Amniotic stem cell (primary cell): ENCODE results near the gene KIAA1755.
"Not testable (repeated sequence)": the region's sequence is repeated elsewhere in the genome, so short reads cannot be mapped to it uniquely, and the experiment has no call there.

Experiments used
- DNase-seq: peaks from one replicate; lab custom pipeline; 2025; lab: John Stamatoyannopoulos, UW

Gene KIAA1755

DNA sequence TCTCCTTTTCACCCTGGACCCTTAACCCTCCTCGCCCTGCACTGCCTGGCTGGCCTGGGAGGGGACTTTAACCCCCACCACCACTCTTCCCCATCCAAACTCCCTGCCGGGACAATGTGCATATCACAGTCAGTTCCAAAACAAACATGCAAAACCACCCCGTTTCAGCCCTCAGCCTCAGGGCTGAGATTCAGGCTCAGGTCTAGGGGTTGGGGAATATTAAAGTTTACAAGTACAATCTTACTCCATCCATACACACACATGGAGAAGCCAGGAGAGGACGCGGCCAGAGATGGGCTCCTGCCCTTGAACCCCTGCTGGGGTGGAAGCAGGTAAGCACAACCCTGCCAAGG is 534 bp downstream of the KIAA1755 start:
- no peak for DNase-seq

DNA sequence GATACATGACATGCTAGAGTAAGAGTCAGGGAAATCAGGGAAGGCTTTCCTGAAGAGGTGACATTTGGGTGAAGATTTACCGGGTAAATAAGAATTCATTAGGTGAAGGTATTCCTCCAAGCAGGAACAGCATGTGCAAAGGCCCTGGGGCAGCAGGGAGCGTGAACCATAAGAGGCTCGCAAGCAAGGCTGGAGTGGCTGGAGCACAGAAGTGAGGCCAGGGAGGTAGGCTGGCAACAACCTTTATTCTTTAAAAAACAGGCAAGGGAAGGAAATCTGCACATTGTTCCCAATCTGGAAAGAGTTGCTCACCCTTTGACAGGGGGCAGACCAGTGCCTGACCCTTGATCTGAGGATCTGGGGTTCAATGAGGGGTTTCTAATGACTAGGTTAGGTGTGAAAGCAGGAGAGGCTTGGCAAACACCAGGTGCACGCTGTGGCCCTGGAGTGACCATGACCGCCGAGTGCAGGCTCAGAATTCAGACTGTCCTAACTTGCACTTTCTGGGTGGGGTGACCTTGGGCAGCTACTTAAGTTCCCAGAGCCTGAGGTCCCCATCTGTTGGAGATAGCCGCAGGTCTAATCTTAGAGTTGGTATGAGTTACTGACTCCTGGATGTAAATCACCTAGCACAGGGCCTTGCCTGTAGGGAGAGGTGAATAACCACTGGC is 1.9 kb downstream of the KIAA1755 start:
- no peak for DNase-seq

DNA sequence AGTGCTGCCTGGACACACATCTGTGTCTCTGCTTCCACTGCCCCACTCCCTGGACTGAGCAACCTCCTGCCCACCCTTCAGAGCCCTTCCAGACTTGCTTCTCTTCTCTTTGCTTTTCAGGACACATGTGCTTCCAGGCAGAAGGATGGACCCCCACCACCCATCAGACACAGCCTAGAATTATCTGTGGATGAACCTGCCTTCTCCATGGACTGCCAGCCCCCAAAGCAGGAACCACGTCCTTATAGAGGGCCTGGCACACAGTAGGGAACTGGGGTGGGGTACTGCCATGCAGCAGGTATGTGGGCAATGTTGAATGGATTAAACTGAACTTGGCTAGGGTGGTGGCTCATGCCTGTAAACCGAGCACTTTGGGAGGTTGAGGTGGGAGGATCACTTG is 3.6 kb downstream of the KIAA1755 start:
- no peak for DNase-seq

DNA sequence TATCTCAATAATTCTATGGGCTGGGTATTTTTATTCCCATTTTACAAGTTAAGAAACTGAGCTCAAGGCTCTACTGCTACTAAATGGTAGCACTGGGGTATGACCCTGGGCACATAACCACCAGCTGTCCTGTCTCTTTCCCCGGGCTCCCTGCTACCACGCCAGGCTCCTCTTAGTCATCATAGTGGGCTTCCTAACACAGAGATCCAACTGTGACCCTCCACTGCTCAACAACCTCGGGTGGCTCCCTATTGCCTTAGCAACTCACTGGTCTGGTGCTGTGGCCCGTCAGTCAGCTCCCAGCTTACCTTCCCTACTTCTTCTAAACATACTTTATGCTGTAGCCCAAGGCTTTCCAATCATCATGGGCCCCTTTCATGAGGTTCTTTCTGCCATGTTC is 4.5 kb downstream of the KIAA1755 start:
- no peak for DNase-seq

DNA sequence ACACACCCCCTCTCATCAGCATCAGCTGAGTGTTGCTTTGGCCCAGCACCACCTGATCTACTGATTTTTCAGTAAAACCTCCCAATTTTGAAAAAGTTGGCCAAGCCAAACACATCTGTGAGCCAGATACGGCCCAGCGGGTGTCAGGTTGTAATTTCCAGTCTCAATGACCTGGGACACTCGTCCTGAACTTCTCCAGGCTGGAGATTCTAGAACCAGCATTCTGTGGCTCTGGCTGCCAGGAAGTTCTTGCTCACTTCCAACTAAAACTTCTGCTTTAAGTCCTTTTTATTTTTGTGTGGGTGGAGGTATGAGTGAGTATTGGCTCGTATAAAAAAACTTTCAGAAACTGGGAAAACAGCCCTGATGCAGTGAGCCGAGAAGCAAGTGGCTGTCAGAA is 5.1 kb downstream of the KIAA1755 start:
- no peak for DNase-seq

DNA sequence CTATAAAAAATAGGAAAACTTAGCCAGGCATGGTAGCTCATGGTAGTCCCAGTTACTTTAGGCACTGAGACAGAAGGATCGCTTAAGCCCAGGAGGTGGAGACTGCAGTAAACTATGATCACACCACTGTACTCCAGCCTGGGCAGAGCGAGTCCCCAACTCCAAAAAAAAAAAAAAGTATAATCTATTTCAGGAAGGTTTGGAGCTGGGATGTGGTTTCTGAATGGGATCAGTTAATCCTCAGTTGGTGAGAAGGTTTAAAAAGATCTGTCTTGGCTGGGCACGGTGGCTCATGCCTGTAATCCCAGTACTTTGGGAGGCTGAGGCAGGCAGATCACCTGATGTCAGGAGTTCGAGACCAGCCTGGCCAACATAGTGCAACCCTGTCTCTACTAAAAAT is 5.9 kb downstream of the KIAA1755 start:
- DNase-seq, result not testable (repeated sequence)

DNA sequence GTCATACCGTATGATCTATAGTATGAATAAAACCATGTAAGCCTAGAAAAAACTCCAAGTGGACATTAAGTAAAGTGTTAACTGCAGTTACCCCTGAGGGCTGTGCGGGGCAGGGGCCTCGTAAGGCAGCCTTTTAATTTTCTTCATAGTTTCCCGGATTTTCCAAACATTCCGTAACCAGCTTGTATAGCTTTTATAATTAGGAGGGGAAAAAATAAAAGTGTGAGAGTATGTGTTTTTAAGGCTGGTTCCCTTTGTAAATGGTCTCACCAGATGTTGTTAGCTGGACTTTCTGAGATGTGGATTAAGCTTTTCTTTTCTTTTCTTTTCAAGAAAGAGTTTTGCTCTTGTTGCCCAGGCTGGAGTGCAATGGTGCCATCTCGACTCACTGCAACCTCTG is 7.0 kb downstream of the KIAA1755 start:
- DNase-seq, result no peak

DNA sequence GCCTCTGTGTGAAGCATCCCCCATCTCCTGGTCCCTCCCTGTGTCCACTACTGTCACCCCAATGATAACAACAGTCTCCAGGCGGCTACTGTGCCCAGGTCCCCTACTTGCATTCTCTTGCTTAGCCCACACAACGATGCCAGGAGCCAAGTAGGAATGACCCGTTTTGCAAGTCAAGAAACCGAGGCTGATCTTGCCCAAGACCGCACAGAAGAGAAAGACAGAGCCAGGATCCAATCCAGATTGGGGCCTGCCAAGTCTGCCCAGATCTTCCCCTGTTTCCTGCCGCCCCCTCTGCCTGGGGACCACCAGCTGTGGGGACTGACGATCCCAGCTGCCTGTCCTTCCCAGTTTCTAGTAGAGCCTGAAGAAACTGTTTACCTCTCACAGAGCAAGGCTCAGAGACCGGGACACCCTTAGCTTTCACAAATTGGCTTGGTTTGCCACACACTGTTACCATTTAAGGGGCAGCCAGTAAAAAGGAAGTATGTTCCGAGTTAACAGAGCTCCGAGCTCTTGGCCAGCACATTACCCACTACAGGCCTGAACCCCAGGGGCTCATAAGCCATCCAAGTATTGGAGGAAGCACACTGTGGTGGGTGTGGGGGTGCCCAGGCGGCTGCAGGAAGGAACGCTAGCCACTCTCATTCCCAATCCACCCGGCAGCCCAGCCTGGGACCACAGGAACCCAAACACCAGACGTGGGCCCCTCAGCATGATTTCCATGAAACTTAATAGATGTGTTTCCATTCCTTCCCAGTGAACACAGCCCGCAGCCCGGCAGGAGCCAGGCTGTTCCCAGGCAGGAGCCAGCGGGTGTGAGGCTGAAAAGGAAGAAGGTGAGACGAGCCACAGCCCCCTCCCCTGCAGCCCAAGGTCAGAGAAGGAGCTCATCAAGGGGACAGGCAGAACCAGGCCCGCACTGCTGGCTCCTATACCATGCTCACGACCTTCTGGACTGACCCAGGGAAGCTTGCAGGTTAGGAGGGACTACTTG is 7.9 kb downstream of the KIAA1755 start:
- DNase-seq, result no peak

DNA sequence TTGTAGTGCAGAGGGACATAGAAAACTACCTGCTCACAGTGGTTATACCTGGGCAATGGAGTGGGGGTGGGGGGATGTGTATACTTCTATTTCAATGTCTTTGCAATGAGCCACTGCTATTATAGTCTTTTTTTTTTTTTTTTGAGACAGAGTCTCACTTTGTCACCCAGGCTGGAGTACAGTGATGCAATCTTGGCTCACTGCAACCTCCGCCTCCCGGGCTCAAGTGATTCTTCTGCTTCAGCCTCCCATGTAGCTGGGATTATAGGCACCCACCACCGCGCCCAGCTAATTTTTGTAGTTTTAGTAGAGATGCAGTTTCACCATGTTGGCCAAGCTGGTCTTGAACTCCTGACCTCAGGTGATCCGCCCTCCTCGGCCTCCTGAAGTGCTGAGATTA is 9.1 kb downstream of the KIAA1755 start:
- not testable (repeated sequence) for DNase-seq

DNA sequence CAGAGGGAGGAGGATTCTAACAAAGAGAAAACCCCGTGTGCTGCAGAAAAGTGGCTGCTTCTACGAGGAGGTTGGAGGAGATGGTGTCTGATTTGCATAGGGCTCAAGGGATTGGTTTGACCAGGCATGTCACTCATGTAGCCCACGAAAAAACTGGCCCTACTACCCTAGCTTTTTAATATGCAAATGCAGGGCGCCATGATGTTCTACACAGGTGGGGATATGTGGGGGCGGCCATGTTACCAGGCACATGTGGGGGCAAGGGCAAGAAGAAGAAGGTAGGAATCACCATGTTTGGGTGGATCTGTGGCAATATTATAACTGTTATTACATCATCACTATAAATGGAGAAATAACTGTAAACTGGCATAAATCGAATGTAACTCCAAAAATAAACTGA is 9.9 kb downstream of the KIAA1755 start:
- DNase-seq, result no peak

DNA sequence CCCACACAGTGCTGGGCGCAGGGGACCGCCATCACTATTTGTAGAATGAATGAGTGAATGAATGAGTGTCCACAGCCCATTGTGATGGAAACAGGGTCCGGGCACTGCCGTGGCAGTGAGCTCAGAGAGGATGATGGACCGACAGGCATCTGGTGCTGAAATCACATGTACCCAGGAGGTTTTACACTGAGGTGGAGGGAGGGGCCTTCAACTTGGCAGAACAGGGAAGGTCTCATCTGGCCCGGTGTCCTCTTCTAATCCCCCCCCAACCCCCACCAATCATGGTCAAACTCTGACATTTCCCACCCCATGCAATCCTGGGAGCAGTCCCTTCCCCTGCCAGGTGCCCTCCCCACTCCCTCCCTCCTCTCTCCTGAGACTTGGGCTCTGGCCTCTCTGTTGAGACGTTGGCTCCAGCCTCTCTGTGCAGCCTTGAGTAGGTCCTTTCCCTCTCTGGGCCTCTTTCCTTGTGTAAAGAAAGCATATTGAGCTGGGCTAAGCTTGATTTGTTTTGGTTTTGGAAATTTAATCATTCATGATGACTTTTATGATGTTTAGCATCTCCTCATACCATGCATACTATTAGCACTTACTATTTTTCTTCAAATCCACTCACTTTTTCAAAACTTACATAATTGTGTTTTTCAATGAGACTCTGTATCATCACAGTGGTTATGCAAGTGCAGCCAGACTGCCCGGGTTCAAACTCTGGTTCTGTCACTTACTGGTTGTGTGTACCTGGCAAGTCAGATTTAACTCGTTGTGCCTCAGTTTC is 10.8 kb downstream of the KIAA1755 start:
- DNase-seq, result no peak

DNA sequence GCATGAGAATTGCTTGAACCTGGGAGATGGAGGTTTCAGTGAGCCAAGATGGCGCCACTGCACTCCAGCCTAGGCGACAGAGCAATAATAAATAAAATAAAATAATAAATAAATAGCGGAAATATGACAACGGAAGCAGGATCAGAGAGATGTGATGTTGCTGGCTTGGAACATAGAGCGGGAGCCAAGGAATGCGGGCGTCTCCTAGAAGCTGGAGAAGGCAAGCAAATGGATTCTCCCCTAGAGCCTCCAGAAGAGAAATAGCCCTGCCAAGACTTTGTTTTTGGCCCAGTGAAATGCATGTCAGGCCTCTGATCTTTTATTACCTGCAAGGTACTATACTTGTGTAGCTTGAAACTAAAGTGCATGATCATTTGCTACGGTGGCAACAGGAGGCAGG is 12.4 kb downstream of the KIAA1755 start:
- DNase-seq, result no peak

DNA sequence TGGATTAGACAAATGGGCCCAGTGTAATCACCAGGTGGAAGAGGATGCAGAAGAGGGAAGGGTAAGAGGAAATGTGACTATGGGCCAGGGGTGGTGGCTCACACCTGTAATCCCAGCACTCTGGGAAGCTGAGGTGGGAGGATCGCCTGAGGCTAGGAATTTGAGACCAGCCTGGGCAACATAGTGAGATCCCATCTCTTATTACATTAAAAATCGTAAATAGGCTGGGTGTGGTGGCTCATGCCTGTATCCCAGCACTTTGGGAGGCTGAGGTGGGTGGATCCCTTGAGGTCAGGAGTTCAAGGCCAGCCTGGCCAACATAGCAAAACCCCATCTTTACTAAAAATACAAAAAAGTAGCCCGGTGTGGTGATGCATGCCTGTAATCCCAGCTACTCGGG is 12.8 kb downstream of the KIAA1755 start:
- not testable (repeated sequence) for DNase-seq

DNA sequence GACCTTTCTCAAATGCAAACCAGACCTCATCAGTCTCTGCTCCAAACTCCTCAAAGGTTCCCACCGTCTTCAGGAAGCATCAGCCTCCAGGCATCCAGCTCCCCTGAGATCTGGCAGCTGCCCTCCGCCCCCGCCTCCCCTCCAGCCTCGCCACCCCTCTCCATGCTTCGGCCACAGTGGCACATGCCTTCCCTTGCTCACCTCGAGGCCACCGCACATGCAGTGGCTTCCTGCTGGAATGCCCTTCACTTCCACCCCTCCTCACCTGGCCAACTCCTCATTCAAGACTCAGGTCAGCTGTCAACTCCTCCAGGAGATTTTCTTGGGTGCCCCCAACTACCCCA is 13.4 kb downstream of the KIAA1755 start:
- no peak for DNase-seq

DNA sequence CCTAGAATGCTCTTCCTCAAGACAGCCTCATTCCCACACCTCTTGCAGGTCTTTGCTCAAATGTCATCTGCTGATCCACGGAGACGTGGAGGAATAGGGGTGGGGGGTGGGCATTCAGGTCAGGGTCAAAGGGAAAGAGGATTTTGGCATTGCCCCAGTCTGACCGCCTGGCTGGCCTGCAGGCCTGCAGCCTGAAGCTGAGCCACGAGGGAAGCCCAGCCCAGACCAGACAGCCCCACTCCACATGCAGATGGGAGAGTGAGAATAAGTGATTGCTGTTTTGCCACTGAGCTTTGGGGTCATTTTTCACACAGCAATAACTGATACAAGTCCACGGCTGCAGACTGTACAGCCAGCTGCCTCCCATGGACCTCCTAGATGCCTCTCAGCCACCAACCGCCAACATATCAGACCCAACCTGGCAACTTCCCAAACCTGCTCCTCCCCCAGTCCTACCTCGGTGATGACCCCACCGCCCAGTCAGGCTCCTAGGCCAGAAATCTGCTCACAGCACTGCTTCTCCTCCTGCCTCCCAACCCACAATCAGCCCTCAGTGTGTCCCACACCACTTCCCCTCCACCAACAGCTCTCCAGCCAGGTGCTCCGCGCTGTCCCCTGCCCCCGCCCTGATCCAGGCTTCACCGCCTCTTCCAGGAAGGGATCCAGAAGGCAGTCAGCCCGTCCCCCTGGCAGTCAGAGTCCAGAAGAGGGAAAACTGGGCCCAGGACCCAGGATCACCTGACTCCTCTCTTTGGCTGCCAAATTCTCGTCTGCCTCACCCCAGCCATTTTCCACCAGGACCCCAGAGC is 14.0 kb downstream of the KIAA1755 start:
- no peak for DNase-seq

DNA sequence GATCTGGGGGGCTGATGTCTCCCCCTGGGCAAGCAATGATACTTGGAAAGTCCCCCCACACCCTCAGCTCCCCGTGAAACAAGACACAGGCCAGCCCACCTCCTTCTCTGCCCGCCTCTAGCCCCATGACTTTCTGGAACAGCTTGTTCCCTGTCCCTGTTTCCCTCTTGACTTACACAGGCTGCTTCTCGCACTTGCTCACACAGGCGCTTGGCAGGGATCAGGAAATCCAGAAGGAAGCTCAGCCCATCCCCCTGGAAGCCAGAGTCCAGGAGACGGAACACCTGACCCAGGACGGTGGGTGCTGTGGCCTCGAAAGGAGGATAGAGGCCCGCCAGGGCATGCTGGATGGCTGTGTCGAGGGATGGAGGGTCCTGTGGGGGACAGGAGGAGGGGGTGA is 14.8 kb downstream of the KIAA1755 start:
- no peak for DNase-seq

DNA sequence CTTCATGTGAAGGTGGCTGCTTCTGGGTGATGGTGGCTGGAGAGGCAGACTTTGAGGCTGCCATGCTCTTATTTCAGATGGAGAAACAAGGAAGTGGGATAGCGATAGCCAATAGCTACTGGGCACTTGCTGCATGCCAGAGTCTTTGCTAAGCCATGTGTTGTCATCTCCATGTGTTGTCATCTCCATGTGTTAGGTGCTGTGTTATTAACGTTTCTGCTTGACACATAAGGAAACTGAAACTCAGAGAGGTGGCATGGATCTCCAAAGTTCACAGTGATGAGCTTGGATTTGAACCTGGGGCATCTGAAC is 16.9 kb downstream of the KIAA1755 start:
- no peak for DNase-seq

DNA sequence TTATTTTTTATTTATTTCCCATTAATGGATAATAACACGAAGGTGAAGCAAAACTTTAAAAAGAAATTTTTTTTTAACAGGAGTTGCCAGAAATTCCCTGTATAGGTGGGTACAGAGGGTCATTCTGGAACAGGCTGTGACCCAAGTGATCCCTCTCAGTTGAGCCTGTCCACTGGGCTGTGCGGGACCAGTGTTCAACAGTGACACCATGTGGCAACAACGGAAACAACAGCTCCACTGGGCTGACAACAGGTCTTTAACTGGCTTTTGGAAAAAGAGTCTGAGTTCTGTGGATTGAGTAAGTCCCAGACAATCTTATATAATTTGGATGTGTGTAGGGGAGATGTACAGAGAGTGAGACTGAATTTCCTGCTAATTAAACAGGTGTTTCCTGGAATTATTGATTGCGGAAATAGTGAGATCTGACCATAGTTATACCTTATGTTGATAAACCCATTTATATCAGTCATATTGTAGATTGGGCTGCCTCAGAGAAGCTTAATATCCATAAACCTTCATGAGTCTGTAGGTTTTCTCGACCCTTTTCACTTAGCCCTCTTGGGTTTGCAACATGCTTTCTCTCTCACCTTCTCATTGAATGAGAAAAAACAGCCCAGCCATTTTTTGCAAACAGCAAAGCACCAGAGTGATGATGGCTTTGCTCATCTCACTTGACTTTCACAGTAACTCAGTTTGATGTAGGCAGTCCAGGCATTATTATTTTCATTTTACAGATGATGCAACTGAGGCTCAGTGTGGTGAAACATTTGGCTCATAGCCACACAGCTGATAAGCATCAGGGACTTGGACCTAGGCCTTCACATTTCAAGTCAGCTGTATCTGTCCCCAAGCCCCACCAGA is 17.5 kb downstream of the KIAA1755 start:
- DNase-seq, result no peak

DNA sequence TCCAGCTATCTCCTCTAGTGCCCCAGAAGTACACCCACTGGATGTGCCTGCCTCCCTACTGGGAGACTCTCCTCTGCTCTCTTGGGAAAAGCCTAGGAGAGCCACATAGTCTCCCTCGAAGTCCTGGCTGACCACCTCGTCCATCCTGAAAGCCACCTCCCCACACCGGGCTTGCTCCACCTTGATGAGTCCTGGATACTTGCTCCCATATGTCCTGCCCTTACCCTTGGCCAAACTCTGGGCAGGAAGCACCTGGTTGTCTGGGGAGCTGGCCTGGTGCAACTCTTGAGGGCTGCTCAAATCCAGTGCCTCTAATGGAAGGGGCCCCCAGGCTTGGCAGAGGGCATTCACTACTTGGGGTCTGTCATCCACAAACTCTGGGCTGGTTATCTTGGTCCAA is 19.3 kb downstream of the KIAA1755 start:
- no peak for DNase-seq

DNA sequence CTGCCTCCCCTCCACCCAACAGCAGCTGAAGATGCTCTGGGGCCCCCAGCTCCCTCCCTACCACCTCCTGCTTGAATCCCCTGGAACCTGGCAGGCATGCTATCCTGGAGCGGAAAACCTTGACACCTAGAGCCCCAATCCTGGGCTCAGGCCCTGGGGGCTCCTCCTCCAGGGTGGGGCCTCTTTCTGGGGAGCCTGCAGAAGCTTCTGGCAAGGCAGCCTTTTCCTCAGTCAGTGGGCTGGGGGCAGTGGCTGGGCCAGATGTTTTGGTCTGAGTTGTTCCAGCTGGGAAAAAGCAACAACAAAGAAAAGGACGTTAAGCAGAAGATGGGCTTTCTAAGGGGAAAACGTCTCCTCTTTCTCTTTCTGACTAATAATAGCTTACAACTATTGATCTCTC is 21.1 kb downstream of the KIAA1755 start:
- no peak for DNase-seq

DNA sequence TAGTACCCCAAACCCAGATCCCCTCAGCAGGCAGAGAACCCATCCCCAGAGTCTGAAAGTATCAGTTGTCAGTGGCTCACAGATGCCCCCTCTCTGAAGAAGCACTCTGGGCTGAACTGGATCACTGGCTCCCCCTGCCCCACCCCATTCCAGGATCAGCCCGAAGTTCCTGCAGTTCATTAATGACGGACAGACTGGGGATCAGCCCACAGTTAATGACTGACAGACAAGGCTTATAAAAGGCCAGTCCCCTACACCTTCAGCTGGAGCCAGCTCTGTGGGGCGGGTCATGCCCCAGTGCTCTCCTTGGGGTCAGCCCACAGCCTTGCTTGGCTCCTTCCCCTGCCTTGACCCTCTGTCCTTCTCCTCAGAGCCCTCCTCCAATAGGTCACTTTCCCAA is 21.7 kb downstream of the KIAA1755 start:
- DNase-seq, result no peak
